SK-N-SH treated with all-trans-retinoic acid at 6 μM for 48 hours (cell line): ENCODE data around the gene EDN1.

ENCODE experiments used
- ARNTL ChIP-seq: fragments of 450-650 bp; formaldehyde crosslinking; IDR thresholded peaks from 2 replicates; pipeline ENCODE4 v1.5.0; 2020; ENCODE audit warnings: low read depth, mild to moderate bottlenecking, moderate library complexity, borderline replicate concordance
- BACH2 ChIP-seq: fragments of 250-450 bp; sonication (Bioruptor Pico); IDR thresholded peaks from 2 replicates; pipeline ENCODE4 v1.9.0; 2021; ENCODE audit warnings: mild to moderate bottlenecking, borderline replicate concordance
- CREB5 ChIP-seq: fragments of 250-450 bp; sonication (Bioruptor Pico); IDR thresholded peaks from 2 replicates; pipeline ENCODE4 v1.5.1; 2020; ENCODE audit warnings: low read depth, mild to moderate bottlenecking, moderate library complexity
- CSDC2 ChIP-seq: fragments of 250-450 bp; sonication (Bioruptor Pico); IDR thresholded peaks from 2 replicates; pipeline ENCODE4 v1.5.0; 2020; ENCODE audit warnings: mild to moderate bottlenecking, moderate library complexity
- ESRRG ChIP-seq: fragments of 250-450 bp; sonication (Bioruptor Pico); IDR thresholded peaks from 2 replicates; pipeline ENCODE4 v1.6.1; 2021; ENCODE audit warnings: mild to moderate bottlenecking
- OSR1 ChIP-seq: fragments of 250-450 bp; sonication (Bioruptor Pico); IDR thresholded peaks from 2 replicates; pipeline ENCODE4 v1.8.0; 2022; ENCODE audit warnings: moderate library complexity, mild to moderate bottlenecking, inconsistent platforms
- PATZ1 ChIP-seq: fragments of 250-450 bp; sonication (Bioruptor Pico); IDR thresholded peaks from 2 replicates; pipeline ENCODE4 v1.8.0; 2020; ENCODE audit warnings: mild to moderate bottlenecking, moderate library complexity, borderline replicate concordance
- POU6F1 ChIP-seq: fragments of 250-450 bp; sonication (Bioruptor Pico); IDR thresholded peaks from 2 replicates; pipeline ENCODE4 v1.8.0; 2021; ENCODE audit warnings: low read depth, mild to moderate bottlenecking, moderate library complexity, borderline replicate concordance
- TOX ChIP-seq: fragments of 250-450 bp; sonication (Bioruptor Pico); IDR thresholded peaks from 2 replicates; pipeline ENCODE4 v1.8.0; 2021; ENCODE audit warnings: mild to moderate bottlenecking, moderate library complexity, borderline replicate concordance
- ZFP3 ChIP-seq: fragments of 250-450 bp; sonication (Bioruptor Pico); IDR thresholded peaks from 2 replicates; pipeline ENCODE4 v1.5.0; 2020; ENCODE audit warnings: mild to moderate bottlenecking, moderate library complexity
- ZNF70 ChIP-seq: fragments of 450-650 bp; formaldehyde crosslinking; IDR thresholded peaks from 2 replicates; pipeline ENCODE4 v1.5.0; 2020; ENCODE audit warnings: mild to moderate bottlenecking, moderate library complexity

GRCh38 chr6:12298995-12299394 lies 8.8 kb downstream of the EDN1 start:
- TF ChIP-seq POU6F1 (CRISPR knock-in tag) (no peak), ARNTL (CRISPR knock-in tag) (no peak), CSDC2 (no peak), CREB5 (CRISPR knock-in tag) (no peak), ZNF70 (CRISPR knock-in tag) (no peak), ESRRG (no peak), PATZ1 (CRISPR knock-in tag) (no peak), ZFP3 (CRISPR knock-in tag) (no peak), TOX (CRISPR knock-in tag) (no peak), OSR1 (CRISPR knock-in tag) (no peak), BACH2 (CRISPR knock-in tag) (no peak)
